ENCODE measurements around the gene MVB12B.

- TF ChIP-seq ZNF224 (CRISPR knock-in tag; IDR thresholded peaks at IDR 0.05) (no peak), SRF (IDR thresholded peaks at IDR 0.05; ENCODE audit: low read depth, low read length) (no peak), KDM1A (CRISPR knock-in tag; IDR thresholded peaks at IDR 0.05) (no peak), HINFP (CRISPR knock-in tag; IDR thresholded peaks at IDR 0.05; ENCODE audit: low read depth) (no peak), HNF4A (CRISPR knock-in tag; IDR thresholded peaks at IDR 0.05) (no peak), TP53 (CRISPR knock-in tag; conservative IDR thresholded peaks at IDR 0.05) (no peak), ZNF792 (CRISPR knock-in tag; IDR thresholded peaks at IDR 0.05) (no peak), ZBTB8A (CRISPR knock-in tag; IDR thresholded peaks at IDR 0.05; ENCODE audit: borderline replicate concordance, low read depth) (no peak), CBX1 (IDR thresholded peaks at IDR 0.05; ENCODE audit: low read depth) (no peak), ZNF10 (CRISPR knock-in tag; IDR thresholded peaks at IDR 0.05; ENCODE audit: borderline replicate concordance, low read depth) (no peak), POLR2A (IDR thresholded peaks at IDR 0.05; ENCODE audit: insufficient read depth in 1 of 2, low read depth in 2 of 2, low read length in 2 of 2) (no peak), JUN (CRISPR knock-in tag; IDR thresholded peaks at IDR 0.05) (no peak)
- TF ChIP-seq, protein P1, sequence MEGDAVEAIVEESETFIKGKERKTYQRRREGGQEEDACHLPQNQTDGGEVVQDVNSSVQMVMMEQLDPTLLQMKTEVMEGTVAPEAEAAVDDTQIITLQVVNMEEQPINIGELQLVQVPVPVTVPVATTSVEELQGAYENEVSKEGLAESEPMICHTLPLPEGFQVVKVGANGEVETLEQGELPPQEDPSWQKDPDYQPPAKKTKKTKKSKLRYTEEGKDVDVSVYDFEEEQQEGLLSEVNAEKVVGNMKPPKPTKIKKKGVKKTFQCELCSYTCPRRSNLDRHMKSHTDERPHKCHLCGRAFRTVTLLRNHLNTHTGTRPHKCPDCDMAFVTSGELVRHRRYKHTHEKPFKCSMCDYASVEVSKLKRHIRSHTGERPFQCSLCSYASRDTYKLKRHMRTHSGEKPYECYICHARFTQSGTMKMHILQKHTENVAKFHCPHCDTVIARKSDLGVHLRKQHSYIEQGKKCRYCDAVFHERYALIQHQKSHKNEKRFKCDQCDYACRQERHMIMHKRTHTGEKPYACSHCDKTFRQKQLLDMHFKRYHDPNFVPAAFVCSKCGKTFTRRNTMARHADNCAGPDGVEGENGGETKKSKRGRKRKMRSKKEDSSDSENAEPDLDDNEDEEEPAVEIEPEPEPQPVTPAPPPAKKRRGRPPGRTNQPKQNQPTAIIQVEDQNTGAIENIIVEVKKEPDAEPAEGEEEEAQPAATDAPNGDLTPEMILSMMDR (CRISPR knock-in tag; IDR thresholded peaks at IDR 0.05) = no peak
- TF ChIP-seq, protein P2, sequence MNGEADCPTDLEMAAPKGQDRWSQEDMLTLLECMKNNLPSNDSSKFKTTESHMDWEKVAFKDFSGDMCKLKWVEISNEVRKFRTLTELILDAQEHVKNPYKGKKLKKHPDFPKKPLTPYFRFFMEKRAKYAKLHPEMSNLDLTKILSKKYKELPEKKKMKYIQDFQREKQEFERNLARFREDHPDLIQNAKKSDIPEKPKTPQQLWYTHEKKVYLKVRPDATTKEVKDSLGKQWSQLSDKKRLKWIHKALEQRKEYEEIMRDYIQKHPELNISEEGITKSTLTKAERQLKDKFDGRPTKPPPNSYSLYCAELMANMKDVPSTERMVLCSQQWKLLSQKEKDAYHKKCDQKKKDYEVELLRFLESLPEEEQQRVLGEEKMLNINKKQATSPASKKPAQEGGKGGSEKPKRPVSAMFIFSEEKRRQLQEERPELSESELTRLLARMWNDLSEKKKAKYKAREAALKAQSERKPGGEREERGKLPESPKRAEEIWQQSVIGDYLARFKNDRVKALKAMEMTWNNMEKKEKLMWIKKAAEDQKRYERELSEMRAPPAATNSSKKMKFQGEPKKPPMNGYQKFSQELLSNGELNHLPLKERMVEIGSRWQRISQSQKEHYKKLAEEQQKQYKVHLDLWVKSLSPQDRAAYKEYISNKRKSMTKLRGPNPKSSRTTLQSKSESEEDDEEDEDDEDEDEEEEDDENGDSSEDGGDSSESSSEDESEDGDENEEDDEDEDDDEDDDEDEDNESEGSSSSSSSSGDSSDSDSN (CRISPR knock-in tag; IDR thresholded peaks at IDR 0.05) = no peak
Measured at GRCh38 chr9:126536841-126537465, 210.3 kb downstream of the MVB12B start.
